NCI-H2081 (cell line): ENCODE data around the gene DMRTA2.

Experiments used
- DNase-seq, 2 experiments: peaks; one replicate each; lab custom pipeline; 2025; lab: John Stamatoyannopoulos, UW

The DMRTA2 gene

GRCh38 chr1:50424045-50424883 is 1.0 kb upstream of the DMRTA2 start:
- no peak for DNase-seq

- DNase-seq = peak; percentile 63 to 85
Measured at GRCh38 chr1:50423670-50424000, 392 bp upstream of the DMRTA2 start.

GRCh38 chr1:50422675-50422945 is 633 bp downstream of the DMRTA2 start:
- no peak for DNase-seq

GRCh38 chr1:50421768-50422674 is 1.2 kb downstream of the DMRTA2 start:
- no peak for DNase-seq

GRCh38 chr1:50421366-50421748 is 1.9 kb downstream of the DMRTA2 start:
- DNase-seq = no peak

GRCh38 chr1:50420689-50421365 is 2.4 kb downstream of the DMRTA2 start:
- DNase-seq = no peak

- DNase-seq = no peak
Measured at GRCh38 chr1:50419907-50420677, 3.2 kb downstream of the DMRTA2 start.

- no peak for DNase-seq
Measured at GRCh38 chr1:50419192-50419906, 3.9 kb downstream of the DMRTA2 start.

- no peak for DNase-seq
Measured at GRCh38 chr1:50418600-50419109, 4.6 kb downstream of the DMRTA2 start.

- DNase-seq = no peak
Measured at GRCh38 chr1:50417946-50418599, 5.2 kb downstream of the DMRTA2 start.

GRCh38 chr1:50417507-50417906 is 5.7 kb downstream of the DMRTA2 start:
- DNase-seq = no peak

GRCh38 chr1:50416553-50417453 is 6.4 kb downstream of the DMRTA2 start:
- DNase-seq = no peak

GRCh38 chr1:50416150-50416527 is 7.1 kb downstream of the DMRTA2 start:
- no peak for DNase-seq

GRCh38 chr1:50415235-50416149 is 7.8 kb downstream of the DMRTA2 start:
- DNase-seq = no peak

- DNase-seq = no peak
Measured at GRCh38 chr1:50414853-50415234, 8.4 kb downstream of the DMRTA2 start.

GRCh38 chr1:50412813-50413476 is 10.3 kb downstream of the DMRTA2 start:
- no peak for DNase-seq

GRCh38 chr1:50405814-50406213 is 17.4 kb downstream of the DMRTA2 start:
- DNase-seq = no peak

- no peak for DNase-seq
Measured at GRCh38 chr1:50393522-50394120, 29.6 kb downstream of the DMRTA2 start.
